Sigmoid colon (tissue), 4 donors: ENCODE measurements around the gene NFIA.

ENCODE experiments used
- CTCF ChIP-seq, 4 experiments: fragments of 450-650 bp in 3 of 4; fragments of 200-600 bp in 1 of 4; IDR thresholded peaks; one replicate each; pipeline ENCODE4 v1.5.1; 2016 to 2019; ENCODE audit warnings: antibody characterized with exemption in 4 of 4, mild to moderate bottlenecking in 3 of 4, moderate library complexity in 2 of 4
- EP300 ChIP-seq, 4 donors: sonication (generic); formaldehyde crosslinking; IDR thresholded peaks; one replicate each; pipeline ENCODE4 v1.6.1; 2017; ENCODE audit warnings: antibody characterized with exemption in 4 of 4
- POLR2A ChIP-seq, 2 donors: fragments of 450-650 bp; IDR thresholded peaks; one replicate each; pipeline ENCODE4 v1.6.1; 2016; ENCODE audit warnings: antibody characterized with exemption in 2 of 2, mild to moderate bottlenecking in 2 of 2, moderate library complexity in 2 of 2
- POLR2AphosphoS5 ChIP-seq, 4 donors: sonication (generic); formaldehyde crosslinking; IDR thresholded peaks; one replicate each; pipeline ENCODE4 v1.6.1; 2017; ENCODE audit warnings: antibody characterized with exemption in 4 of 4

- TF ChIP-seq CTCF (IDR thresholded peaks at IDR 0.05) (no peak), EP300 (IDR thresholded peaks at IDR 0.05) (no peak), POLR2A (IDR thresholded peaks at IDR 0.05) (no peak), POLR2AphosphoS5 (IDR thresholded peaks at IDR 0.05) (no peak)
These were observed 248.2 kb downstream of the NFIA start for GRCh38 chr1:61330571-61330970.
